HEK293 (cell line): ENCODE results near the gene PTPRR.

Experiments
- CTCF ChIA-PET: fragments of 350-600 bp; formaldehyde crosslinking; extraction: SDS; loops from one replicate; lab custom pipeline; 2021; ENCODE audit warnings: antibody characterized with exemption; lab: Yijun Ruan, JAX
- POLR2A ChIA-PET: fragments of 300-600 bp; formaldehyde crosslinking; extraction: SDS; loops from one replicate; lab custom pipeline; 2020; ENCODE audit warnings: antibody characterized with exemption, inconsistent platforms; lab: Yijun Ruan, JAX
- H3K27ac ChIP-seq: fragments of 200-500 bp; sonication (Bioruptor generic); 2 replicates; pipeline ENCODE4 v1.5.1; 2014; ENCODE audit warnings: low read depth, low read length, control low read depth, inconsistent platforms; ENCODE audit errors: extremely low read depth
- H3K36me3 ChIP-seq, 2 experiments: fragments of 200-500 bp in 1 of 2; sonication (Bioruptor generic) in 1 of 2; 1 replicate in 1 of 2; 2 replicates in 1 of 2; pipeline ENCODE4 v1.5.1; 2014 to 2017; ENCODE audit warnings: inconsistent platforms in 2 of 2, low read length in 2 of 2; ENCODE audit not compliant: control insufficient read depth in 2 of 2, insufficient read depth in 1 of 2
- H3K4me1 ChIP-seq: fragments of 200-500 bp; sonication (Bioruptor generic); 2 replicates; pipeline ENCODE4 v1.5.1; 2014; ENCODE audit warnings: mild to moderate bottlenecking, low read length, inconsistent platforms; ENCODE audit not compliant: control insufficient read depth, insufficient read depth
- H3K4me3 ChIP-seq: 2 replicates; pipeline ENCODE4 v1.5.1; 2011; ENCODE audit warnings: low read depth, mild to moderate bottlenecking, control low read depth, low read length, moderate library complexity
- H3K9me3 ChIP-seq: fragments of 200-500 bp; sonication (Bioruptor generic); 2 replicates; pipeline ENCODE4 v1.5.1; 2014; ENCODE audit warnings: low read depth, low read length, inconsistent platforms; ENCODE audit not compliant: control insufficient read depth, insufficient read depth
- HOXA7 ChIP-seq: sonication (generic); formaldehyde crosslinking; IDR thresholded peaks from 2 replicates; pipeline ENCODE4 v1.8.1; 2022; ENCODE audit warnings: missing genetic modification reagents, borderline replicate concordance
- IKZF3 ChIP-seq: fragments of 450-650 bp; IDR thresholded peaks from 2 replicates; pipeline ENCODE4 v1.5.0; 2018; ENCODE audit warnings: missing biosample characterization, mild to moderate bottlenecking, missing genetic modification characterization, moderate library complexity
- PRDM1 ChIP-seq: fragments of 450-650 bp; formaldehyde crosslinking; IDR thresholded peaks from 2 replicates; pipeline ENCODE4; 2016; ENCODE audit warnings: missing biosample characterization, missing genetic modification characterization
- YY2 ChIP-seq: fragments of 450-650 bp; formaldehyde crosslinking; IDR thresholded peaks from 2 replicates; pipeline ENCODE4 v1.5.1; 2016; ENCODE audit warnings: missing biosample characterization, missing genetic modification characterization
- ZFP41 ChIP-seq: fragments of 450-650 bp; formaldehyde crosslinking; IDR thresholded peaks from 2 replicates; pipeline ENCODE4 v1.5.1; 2016; ENCODE audit warnings: missing biosample characterization, missing genetic modification characterization, borderline replicate concordance
- ZFP69B ChIP-seq: fragments of 450-650 bp; formaldehyde crosslinking; IDR thresholded peaks from 2 replicates; pipeline ENCODE4 v1.5.1; 2016; ENCODE audit warnings: missing biosample characterization, missing genetic modification characterization
- ZNF121 ChIP-seq: fragments of 450-650 bp; formaldehyde crosslinking; IDR thresholded peaks from 2 replicates; pipeline ENCODE4 v1.5.1; 2016; ENCODE audit warnings: missing biosample characterization, missing genetic modification characterization
- ZNF2 ChIP-seq: fragments of 450-650 bp; formaldehyde crosslinking; IDR thresholded peaks from 2 replicates; pipeline ENCODE4 v1.5.1; 2016; ENCODE audit warnings: missing biosample characterization, missing genetic modification characterization
- ZNF223 ChIP-seq: fragments of 450-650 bp; formaldehyde crosslinking; IDR thresholded peaks from 2 replicates; pipeline ENCODE4 v1.5.1; 2016; ENCODE audit warnings: missing biosample characterization, missing genetic modification characterization
- ZNF292 ChIP-seq: fragments of 450-650 bp; formaldehyde crosslinking; IDR thresholded peaks from 2 replicates; pipeline ENCODE4 v1.5.1; 2016; ENCODE audit warnings: low read depth, missing biosample characterization, missing genetic modification characterization, borderline replicate concordance
- ZNF341 ChIP-seq: fragments of 450-650 bp; formaldehyde crosslinking; IDR thresholded peaks from 2 replicates; pipeline ENCODE4; 2016; ENCODE audit warnings: low read depth, missing biosample characterization, missing genetic modification characterization
- ZNF37A ChIP-seq: fragments of 450-650 bp; IDR thresholded peaks from 2 replicates; pipeline ENCODE4 v1.5.1; 2018; ENCODE audit warnings: missing biosample characterization, missing genetic modification characterization
- ZNF391 ChIP-seq: fragments of 450-650 bp; formaldehyde crosslinking; IDR thresholded peaks from 2 replicates; pipeline ENCODE4 v1.5.1; 2016; ENCODE audit warnings: low read depth, missing biosample characterization, missing genetic modification characterization, borderline replicate concordance
- ZNF426 ChIP-seq: fragments of 450-650 bp; formaldehyde crosslinking; IDR thresholded peaks from 2 replicates; pipeline ENCODE4 v1.5.1; 2017; ENCODE audit warnings: missing biosample characterization, missing genetic modification characterization, mild to moderate bottlenecking, inconsistent platforms, moderate library complexity
- ZNF530 ChIP-seq: fragments of 450-650 bp; formaldehyde crosslinking; IDR thresholded peaks from 2 replicates; pipeline ENCODE4 v1.5.1; 2016; ENCODE audit warnings: low read depth, missing biosample characterization, missing genetic modification characterization
- ZNF580 ChIP-seq: fragments of 450-650 bp; formaldehyde crosslinking; IDR thresholded peaks from 2 replicates; pipeline ENCODE4 v1.5.1; 2016; ENCODE audit warnings: missing biosample characterization, missing genetic modification characterization
- ZNF610 ChIP-seq: fragments of 450-650 bp; formaldehyde crosslinking; IDR thresholded peaks from 2 replicates; pipeline ENCODE4 v1.5.1; 2016; ENCODE audit warnings: missing biosample characterization, missing genetic modification characterization, borderline replicate concordance
- ZNF623 ChIP-seq: fragments of 450-650 bp; formaldehyde crosslinking; IDR thresholded peaks from 2 replicates; pipeline ENCODE4 v1.5.1; 2016; ENCODE audit warnings: missing biosample characterization, missing genetic modification characterization
- ZNF624 ChIP-seq: fragments of 450-650 bp; formaldehyde crosslinking; IDR thresholded peaks from 2 replicates; pipeline ENCODE4 v1.5.1; 2017; ENCODE audit warnings: missing biosample characterization, missing genetic modification characterization
- ZNF626 ChIP-seq: fragments of 450-650 bp; sonication (Bioruptor Pico); formaldehyde crosslinking; IDR thresholded peaks from 2 replicates; pipeline ENCODE4 v1.5.1; 2018; ENCODE audit warnings: missing biosample characterization, missing genetic modification characterization, inconsistent platforms
- ZNF747 ChIP-seq: fragments of 450-650 bp; formaldehyde crosslinking; IDR thresholded peaks from 2 replicates; pipeline ENCODE4 v1.5.1; 2016; ENCODE audit warnings: missing biosample characterization, missing genetic modification characterization
- ZNF837 ChIP-seq: fragments of 450-650 bp; formaldehyde crosslinking; IDR thresholded peaks from 2 replicates; pipeline ENCODE4 v1.5.1; 2016; ENCODE audit warnings: missing biosample characterization, missing genetic modification characterization
- TF ChIP-seq, protein P1 (sequence below): fragments of 450-650 bp; formaldehyde crosslinking; IDR thresholded peaks from 2 replicates; pipeline ENCODE4 v1.5.1; 2016; ENCODE audit warnings: missing biosample characterization, missing genetic modification characterization
- TF ChIP-seq, protein P2 (sequence below): fragments of 450-650 bp; formaldehyde crosslinking; IDR thresholded peaks from 2 replicates; pipeline ENCODE4 v1.5.1; 2016; ENCODE audit warnings: missing biosample characterization, missing genetic modification characterization, low read depth
- TF ChIP-seq, protein P3 (sequence below): fragments of 450-650 bp; formaldehyde crosslinking; IDR thresholded peaks from 2 replicates; pipeline ENCODE4; 2016; ENCODE audit warnings: missing biosample characterization, missing genetic modification characterization
- TF ChIP-seq, protein P4 (sequence below): fragments of 450-650 bp; formaldehyde crosslinking; IDR thresholded peaks from 2 replicates; pipeline ENCODE4 v1.5.1; 2016; ENCODE audit warnings: missing biosample characterization, missing genetic modification characterization

Gene PTPRR

GRCh38 chr12:70667253-70667652 is 253.3 kb downstream of the PTPRR start:
- ChIA-PET CTCF (no interaction called here), POLR2A (no interaction called here)
- TF ChIP-seq ZNF391 (tag by site-specific recombination) (no peak), ZNF121 (tag by site-specific recombination) (no peak), ZNF426 (tag by site-specific recombination) (no peak), ZNF623 (tag by site-specific recombination) (no peak), HOXA7 (CRISPR knock-in tag) (no peak), ZNF292 (tag by site-specific recombination) (no peak), YY2 (no peak), ZNF626 (no peak), ZNF624 (tag by site-specific recombination) (no peak), ZFP41 (tag by site-specific recombination) (no peak), ZNF580 (tag by site-specific recombination) (no peak), ZNF223 (no peak), ZNF2 (tag by site-specific recombination) (no peak), PRDM1 (tag by site-specific recombination) (no peak), IKZF3 (no peak)
- TF ChIP-seq, protein P1, sequence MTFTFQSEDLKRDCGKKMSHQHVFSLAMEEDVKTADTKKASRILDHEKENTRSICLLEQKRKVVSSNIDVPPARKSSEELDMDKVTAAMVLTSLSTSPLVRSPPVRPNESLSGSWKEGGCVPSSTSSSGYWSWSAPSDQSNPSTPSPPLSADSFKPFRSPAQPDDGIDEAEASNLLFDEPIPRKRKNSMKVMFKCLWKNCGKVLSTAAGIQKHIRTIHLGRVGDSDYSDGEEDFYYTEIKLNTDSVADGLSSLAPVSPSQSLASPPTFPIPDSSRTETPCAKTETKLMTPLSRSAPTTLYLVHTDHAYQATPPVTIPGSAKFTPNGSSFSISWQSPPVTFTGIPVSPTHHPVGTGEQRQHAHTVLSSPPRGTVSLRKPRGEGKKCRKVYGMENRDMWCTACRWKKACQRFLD (tag by site-specific recombination), result no peak
- TF ChIP-seq, protein P2, sequence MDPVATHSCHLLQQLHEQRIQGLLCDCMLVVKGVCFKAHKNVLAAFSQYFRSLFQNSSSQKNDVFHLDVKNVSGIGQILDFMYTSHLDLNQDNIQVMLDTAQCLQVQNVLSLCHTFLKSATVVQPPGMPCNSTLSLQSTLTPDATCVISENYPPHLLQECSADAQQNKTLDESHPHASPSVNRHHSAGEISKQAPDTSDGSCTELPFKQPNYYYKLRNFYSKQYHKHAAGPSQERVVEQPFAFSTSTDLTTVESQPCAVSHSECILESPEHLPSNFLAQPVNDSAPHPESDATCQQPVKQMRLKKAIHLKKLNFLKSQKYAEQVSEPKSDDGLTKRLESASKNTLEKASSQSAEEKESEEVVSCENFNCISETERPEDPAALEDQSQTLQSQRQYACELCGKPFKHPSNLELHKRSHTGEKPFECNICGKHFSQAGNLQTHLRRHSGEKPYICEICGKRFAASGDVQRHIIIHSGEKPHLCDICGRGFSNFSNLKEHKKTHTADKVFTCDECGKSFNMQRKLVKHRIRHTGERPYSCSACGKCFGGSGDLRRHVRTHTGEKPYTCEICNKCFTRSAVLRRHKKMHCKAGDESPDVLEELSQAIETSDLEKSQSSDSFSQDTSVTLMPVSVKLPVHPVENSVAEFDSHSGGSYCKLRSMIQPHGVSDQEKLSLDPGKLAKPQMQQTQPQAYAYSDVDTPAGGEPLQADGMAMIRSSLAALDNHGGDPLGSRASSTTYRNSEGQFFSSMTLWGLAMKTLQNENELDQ, result no peak
- TF ChIP-seq, protein P3, sequence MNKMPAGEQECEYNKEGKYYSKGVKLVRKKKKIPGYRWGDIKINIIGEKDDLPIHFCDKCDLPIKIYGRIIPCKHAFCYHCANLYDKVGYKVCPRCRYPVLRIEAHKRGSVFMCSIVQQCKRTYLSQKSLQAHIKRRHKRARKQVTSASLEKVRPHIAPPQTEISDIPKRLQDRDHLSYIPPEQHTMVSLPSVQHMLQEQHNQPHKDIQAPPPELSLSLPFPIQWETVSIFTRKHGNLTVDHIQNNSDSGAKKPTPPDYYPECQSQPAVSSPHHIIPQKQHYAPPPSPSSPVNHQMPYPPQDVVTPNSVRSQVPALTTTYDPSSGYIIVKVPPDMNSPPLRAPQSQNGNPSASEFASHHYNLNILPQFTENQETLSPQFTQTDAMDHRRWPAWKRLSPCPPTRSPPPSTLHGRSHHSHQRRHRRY (tag by site-specific recombination), result no peak
- Histone ChIP-seq H3K9me3 (no peaks in the 10 kb centered on the region), H3K4me1 (peaks cover 11% of the 10 kb centered on the region), H3K4me3 (no peak overlapping the region), H3K36me3 (no peaks in the 10 kb centered on the region), H3K27ac (no peak overlapping the region)

DNA sequence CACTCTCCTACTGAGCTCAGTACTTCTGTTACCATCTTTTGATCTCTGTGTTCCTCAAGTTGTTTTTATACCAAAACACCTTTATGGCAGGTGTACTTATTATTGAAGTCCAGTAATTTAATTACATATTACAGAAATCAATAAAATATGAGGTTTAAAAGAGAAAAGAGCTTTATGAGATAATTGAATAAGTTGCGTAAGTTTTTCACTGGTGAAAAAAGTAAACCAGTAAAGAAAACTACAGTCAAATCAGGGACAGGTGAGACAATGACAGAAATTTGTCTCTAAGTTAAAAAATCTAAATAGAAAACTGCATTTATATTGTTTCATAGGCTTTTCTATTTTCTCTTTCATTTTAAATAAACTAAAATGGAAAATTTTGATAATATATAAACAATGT is 254.2 kb downstream of the PTPRR start:
- ChIA-PET POLR2A (no interaction called here), CTCF (interaction anchor here (0.6 to 1.3 kb wide), 3 partner anchors 20 to 645 kb away, joined by 3 read pairs; no protein-coding TSS in a partner anchor)
- Histone ChIP-seq H3K27ac (no peak overlapping the region), H3K9me3 (no peaks in the 10 kb centered on the region), H3K36me3 (no peaks in the 10 kb centered on the region), H3K4me1 (peaks cover 13% of the 10 kb centered on the region), H3K4me3 (no peak overlapping the region)
- TF ChIP-seq ZNF530 (no peak), ZNF747 (tag by site-specific recombination) (no peak), ZNF341 (tag by site-specific recombination) (no peak), ZNF837 (tag by site-specific recombination) (no peak), ZNF37A (tag by site-specific recombination) (no peak), ZNF624 (tag by site-specific recombination) (no peak), ZFP69B (tag by site-specific recombination) (no peak), ZNF610 (no peak)
- TF ChIP-seq, protein P4, sequence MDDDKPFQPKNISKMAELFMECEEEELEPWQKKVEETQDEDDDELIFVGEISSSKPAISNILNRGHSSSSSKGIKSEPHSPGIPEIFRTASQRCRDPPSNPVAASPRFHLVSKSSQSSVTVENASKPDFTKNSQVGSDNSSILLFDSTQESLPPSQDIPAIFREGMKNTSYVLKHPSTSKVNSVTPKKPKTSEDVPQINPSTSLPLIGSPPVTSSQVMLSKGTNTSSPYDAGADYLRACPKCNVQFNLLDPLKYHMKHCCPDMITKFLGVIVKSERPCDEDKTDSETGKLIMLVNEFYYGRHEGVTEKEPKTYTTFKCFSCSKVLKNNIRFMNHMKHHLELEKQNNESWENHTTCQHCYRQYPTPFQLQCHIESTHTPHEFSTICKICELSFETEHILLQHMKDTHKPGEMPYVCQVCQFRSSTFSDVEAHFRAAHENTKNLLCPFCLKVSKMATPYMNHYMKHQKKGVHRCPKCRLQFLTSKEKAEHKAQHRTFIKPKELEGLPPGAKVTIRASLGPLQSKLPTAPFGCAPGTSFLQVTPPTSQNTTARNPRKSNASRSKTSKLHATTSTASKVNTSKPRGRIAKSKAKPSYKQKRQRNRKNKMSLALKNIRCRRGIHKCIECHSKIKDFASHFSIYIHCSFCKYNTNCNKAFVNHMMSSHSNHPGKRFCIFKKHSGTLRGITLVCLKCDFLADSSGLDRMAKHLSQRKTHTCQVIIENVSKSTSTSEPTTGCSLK, result no peak
